PFSK-1 (cell line): Measurements from ENCODE around the gene CRNKL1.

Experiments used
- FOXP2 ChIP-seq: optimal IDR thresholded peaks from 2 replicates; pipeline ENCODE3; 2011; ENCODE audit warnings: borderline replicate concordance, control low read depth, inconsistent platforms; ENCODE audit not compliant: insufficient read depth; ENCODE audit errors: extremely low read length, extremely low read depth
- POLR2AphosphoS5 ChIP-seq: IDR thresholded peaks from 2 replicates; pipeline ENCODE4 v1.6.1; 2012; ENCODE audit warnings: low read depth, mild to moderate bottlenecking, control low read depth, low read length, moderate library complexity
- SIN3A ChIP-seq: IDR thresholded peaks from 2 replicates; pipeline ENCODE4 v1.6.1; 2012; ENCODE audit warnings: mild to moderate bottlenecking, low read length, moderate library complexity, borderline replicate concordance; ENCODE audit not compliant: insufficient read depth
- TAF1 ChIP-seq: IDR thresholded peaks from 2 replicates; pipeline ENCODE4 v1.6.1; 2012; ENCODE audit warnings: low read length, control low read depth, borderline replicate concordance; ENCODE audit not compliant: insufficient read depth
- TF ChIP-seq, protein P1 (sequence below), 2 experiments: IDR thresholded peaks; 2 replicates each; pipeline versions ENCODE4 v1.6.1 to v1.8.0; 2011 to 2012; ENCODE audit warnings: low read depth in 2 of 2, low read length in 2 of 2, control low read depth in 1 of 2, inconsistent platforms in 1 of 2, mild to moderate bottlenecking in 1 of 2, moderate library complexity in 1 of 2; ENCODE audit not compliant: insufficient read depth in 1 of 2

DNA sequence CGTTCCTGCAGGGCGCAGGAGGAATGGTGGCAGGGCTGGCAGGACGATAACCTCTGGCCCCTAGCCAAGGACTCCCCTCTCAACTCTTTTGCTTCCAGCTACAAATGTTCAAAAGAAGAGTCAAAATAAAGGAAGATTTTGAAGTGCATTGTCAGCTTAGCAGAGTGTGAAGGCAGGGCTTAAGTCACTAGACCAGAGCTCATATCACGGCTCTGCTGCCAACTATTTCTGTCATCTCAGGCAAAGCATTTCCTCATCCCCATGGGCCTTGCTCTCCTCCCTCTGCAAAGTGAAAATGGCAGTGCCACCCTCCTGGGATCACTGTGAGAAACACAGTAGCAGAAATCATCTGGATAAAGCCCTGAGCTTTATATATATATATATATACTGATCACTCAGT, 36.8 kb upstream of the CRNKL1 start:
- TF ChIP-seq, protein P1, sequence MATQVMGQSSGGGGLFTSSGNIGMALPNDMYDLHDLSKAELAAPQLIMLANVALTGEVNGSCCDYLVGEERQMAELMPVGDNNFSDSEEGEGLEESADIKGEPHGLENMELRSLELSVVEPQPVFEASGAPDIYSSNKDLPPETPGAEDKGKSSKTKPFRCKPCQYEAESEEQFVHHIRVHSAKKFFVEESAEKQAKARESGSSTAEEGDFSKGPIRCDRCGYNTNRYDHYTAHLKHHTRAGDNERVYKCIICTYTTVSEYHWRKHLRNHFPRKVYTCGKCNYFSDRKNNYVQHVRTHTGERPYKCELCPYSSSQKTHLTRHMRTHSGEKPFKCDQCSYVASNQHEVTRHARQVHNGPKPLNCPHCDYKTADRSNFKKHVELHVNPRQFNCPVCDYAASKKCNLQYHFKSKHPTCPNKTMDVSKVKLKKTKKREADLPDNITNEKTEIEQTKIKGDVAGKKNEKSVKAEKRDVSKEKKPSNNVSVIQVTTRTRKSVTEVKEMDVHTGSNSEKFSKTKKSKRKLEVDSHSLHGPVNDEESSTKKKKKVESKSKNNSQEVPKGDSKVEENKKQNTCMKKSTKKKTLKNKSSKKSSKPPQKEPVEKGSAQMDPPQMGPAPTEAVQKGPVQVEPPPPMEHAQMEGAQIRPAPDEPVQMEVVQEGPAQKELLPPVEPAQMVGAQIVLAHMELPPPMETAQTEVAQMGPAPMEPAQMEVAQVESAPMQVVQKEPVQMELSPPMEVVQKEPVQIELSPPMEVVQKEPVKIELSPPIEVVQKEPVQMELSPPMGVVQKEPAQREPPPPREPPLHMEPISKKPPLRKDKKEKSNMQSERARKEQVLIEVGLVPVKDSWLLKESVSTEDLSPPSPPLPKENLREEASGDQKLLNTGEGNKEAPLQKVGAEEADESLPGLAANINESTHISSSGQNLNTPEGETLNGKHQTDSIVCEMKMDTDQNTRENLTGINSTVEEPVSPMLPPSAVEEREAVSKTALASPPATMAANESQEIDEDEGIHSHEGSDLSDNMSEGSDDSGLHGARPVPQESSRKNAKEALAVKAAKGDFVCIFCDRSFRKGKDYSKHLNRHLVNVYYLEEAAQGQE (IDR thresholded peaks at IDR 0.05; ENCODE audit: insufficient read depth in 1 of 2, low read depth in 2 of 2, low read length in 2 of 2) = no peak
- TF ChIP-seq SIN3A (no peak), TAF1 (no peak), POLR2AphosphoS5 (no peak), FOXP2 (no peak)
